ENCODE data around the gene DRAP1.
"Not testable (repeated sequence)": the region's sequence is repeated elsewhere in the genome, so short reads cannot be mapped to it uniquely, and the experiment has no call there.

Gene DRAP1

DNA sequence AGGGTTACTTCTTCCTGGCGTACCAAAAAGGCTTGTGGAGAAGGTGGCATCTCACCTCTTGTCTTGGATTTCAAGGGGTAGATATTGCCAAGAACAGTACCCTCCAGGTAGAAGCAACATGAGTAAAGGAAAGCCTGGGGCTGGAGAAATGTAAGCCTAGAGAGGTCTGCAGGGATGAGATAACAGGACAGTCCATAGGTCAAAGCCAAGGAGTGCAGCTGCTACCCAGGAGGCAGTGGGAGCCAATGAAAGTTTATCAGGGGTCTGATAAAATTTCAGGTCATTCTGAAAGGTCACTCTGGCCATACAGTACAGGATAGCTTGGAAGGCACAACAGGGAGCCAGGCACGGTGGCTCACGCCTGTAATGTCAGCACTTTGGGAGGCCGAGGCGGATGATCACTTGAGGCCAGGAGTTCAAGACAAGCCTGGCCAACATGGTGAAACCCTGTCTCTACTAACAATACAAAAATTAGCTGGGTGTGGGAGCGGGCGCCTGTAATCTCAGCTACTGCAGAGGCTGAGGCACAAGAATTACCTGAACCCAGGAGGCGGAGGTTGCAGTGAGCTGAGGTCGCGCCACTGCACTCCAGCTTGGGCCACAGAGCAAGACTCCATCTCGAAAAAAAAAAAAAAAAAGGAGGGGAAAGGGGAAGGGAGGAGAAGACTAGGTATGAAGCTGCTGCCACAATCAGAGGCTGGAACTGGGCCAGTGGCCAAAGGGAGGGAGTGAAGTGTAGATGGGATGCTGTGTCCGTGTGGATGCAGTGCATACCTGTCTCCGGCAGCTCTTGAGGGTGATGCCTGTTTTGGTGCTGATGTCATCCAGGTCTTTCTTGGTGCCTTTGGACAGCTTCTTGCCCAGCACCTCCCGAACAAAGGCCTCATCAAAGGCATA lies 32.2 kb upstream of the DRAP1 start:
- no peak for DNase-seq

DNA sequence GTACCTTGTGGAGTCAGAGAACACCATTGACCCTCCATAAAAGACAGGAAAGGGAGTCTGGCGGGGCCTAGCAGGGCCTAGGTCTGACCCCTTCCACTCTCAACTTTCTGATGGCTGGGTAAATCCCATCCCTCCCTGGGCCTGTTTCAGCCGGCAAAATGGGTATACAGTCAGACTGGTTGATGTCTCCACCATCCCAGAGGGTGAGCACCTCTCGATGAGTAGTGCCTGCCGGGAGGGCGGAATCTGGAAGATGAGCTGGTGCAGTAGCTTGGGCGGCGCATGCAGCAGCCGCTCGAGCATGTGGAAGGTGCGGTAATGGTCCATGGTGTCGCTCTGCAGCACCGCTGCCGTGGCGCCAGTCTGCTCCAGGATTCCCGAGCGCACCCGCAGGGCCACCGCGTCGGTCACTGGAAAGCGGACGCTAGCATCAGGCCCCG lies 31.5 kb upstream of the DRAP1 start:
- no peak for DNase-seq

DNA sequence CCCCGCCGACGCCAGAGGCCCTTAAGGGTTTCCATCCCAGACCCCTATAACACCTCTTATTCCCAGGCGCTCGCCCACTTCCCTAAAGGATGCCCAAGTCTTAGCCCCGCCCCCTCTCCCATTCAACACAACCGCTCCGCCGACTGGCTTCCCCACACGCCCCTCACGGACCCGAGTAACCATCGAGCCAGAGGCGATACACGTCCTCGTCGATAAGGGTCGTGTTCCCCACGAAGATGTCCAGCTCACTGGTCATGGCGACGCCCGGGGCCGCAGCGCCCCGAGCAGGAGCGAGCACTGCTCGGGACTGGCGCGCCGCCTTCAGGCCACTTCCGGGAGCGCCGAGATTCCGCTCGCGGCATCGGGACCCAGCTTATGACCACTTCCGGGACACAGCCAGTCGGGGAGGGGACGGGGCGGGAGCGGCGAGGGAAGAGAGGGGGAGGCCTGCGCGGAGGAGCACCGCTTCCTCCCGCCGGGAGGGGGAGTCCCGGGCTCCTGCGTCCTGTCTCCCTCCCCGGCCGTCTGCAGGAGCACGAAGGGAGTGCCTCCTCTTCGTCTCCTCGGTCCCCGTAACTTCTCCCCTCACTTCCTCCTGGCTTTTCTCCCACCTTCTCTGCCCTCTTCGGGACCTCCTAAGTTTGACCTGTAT lies 30.9 kb upstream of the DRAP1 start, which contains the start of gene FIBP:
TSS of gene FIBP (minus strand) at position 309 of the 652 bp plus-strand sequence. CDS start at position 256, 53 bp downstream.
- peak; percentile 99 for DNase-seq

DNA sequence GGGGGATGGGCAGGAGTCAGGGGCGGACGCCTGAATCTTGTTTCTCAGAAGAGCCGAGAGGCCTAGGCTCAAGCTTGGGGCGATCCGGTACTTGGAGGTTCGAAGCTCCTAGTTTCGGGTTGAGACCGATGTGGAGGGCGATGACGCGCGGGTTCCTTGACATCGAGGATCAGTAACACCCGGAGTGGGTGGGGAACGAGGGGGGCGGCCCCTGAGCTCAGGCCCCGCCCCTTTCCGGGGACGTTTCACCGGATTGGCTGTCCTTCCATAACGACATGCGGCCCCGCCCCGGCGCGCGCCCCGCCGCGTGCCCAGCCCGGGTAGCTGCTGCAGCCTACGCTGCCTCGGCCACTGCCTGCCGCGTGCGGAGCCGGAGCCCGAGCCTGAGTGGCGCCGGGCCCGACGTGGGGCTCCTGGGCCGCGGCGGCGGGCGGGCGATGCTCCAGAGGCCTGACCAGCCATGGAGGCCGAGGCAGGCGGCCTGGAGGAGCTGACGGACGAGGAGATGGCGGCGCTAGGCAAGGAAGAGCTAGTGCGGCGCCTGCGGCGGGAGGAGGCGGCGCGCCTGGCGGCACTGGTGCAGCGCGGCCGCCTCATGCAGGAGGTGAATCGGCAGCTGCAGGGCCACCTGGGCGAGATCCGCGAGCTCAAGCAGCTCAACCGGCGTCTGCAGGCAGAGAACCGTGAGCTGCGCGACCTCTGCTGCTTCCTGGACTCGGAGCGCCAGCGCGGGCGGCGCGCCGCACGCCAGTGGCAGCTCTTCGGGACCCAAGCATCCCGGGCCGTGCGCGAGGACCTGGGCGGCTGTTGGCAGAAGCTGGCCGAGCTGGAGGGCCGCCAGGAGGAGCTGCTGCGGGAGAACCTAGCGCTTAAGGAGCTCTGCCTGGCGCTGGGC lies 28.7 kb upstream of the DRAP1 start, which contains the start of gene CCDC85B:
TSS of gene CCDC85B (plus strand) at position 350 of the 895 bp plus-strand sequence. CDS start at position 461, 111 bp downstream.
- DNase-seq, result peak; percentile 98

DNA sequence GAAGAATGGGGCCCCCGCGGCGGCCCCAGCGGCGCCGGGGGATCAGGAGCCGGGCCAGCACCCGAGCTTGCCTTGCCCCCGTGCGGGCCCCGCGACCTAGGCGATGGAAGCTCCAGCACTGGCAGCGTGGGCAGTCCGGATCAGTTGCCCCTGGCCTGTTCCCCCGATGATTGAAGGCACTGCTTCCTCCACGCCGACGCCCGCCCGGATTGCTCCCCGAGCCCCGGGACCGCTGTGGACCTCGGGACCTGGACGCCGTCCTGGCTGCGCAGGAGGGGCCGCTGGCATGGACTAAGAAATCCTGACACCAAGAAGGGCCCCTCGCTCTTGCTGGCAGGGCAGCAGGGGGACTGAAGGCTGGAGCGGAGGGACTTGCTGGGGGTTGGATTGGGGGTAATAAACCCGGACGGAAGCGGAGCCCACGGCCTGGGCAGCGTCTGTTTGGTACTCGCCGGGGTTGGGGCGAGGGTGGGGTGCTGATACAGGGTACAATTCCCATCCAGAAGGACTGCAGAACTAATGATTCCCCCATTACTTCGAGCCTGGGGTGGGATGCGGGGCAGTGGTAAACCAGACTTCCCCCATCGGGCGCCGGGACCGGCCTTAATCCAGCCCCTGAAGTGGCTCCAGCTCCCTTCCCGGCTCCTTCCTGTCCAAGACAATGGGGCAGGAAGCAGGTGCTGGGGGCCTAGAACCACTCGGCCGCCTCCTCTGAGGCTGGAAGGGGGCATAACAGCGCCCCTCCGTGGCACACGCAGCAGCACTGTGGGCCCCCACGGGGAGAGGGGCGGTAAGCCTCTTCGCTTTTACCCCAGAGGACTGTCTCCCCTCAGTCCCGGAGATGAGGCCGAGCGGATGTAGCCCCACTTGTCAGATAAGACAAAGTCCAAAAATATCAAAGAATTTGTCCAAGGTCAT lies 27.7 kb upstream of the DRAP1 start:
- DNase-seq, result peak; percentile 54

DNA sequence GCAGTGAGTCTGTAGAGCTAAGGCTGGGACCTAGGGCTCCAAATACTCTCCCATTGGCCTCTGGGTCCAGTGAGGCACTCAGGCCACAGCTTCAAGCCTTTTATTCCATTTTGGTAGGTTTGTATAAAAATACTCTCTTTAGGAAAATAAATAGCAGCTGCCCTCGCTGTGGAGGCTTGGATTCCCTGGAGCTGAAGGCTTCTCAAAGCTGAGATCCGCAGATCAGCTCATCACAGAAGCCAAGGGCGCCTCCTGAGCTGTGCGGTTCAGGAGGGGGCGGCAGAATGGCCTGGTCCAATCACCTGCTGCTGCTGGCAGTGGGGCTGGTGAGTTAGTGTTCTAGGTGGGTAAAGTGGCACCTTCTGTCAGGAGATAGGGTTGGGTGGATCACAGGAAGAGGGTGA lies 27.1 kb upstream of the DRAP1 start:
- DNase-seq, result not testable (repeated sequence)

DNA sequence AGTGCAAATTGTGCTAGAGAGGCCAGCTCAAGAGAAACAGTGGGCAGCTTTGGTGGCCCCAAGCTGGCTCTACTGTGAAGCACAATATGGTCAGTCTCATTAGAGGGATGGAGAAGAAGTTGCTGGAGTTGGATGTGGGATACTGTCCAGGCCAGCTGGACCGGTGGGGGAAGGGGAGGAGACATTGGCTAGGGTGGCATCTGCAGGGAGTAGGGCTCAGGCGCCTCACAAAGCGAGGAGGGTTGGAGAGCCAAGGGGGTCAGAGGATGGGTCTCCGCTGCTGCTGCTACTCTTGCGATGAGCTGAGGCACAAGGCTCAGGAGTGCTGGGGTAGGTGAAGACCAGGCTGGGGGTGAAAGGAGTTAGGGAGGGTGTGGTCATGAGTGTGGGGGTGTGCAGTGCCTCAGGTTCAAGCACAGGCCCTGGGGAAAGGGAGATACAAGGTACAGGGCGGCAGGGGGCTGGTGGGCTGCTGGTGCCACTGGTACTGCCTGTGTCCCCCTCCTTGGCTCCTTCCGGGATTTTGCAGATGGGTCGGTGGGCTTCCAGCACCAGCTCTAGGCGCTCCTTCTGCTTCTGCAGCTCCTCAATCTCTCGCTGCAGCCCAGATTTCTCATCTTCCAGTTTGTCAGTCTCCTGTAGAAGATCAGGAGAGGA lies 26.4 kb upstream of the DRAP1 start:
- peak; percentile 20 for DNase-seq

DNA sequence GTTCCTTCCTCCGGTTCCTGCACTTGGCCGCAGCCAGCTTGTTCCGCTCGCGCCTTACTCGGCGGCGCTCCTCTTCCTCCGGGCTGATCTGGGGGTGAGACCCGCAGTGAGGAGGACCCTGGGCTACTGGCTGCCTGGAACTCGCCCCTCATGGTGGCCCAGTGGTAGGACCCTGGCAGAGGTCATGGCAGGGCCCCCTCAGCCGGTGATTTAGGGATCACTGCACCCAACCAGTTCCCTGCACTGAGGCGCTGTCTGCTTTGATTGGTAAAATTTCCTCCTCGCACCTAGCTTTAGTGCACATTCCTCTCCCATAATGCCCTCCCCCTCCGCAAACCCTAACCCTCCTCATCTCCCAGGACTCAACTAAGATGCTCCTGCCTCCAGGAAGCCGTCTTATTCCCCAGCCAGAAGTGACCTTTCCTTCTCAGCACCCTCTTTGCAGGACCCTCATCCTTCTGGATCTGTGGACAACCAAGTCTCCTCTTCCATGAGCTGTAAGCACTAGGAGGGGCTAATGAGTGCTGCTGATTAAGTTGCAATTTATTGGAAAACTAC lies 25.1 kb upstream of the DRAP1 start:
- DNase-seq, result peak; percentile 34

DNA sequence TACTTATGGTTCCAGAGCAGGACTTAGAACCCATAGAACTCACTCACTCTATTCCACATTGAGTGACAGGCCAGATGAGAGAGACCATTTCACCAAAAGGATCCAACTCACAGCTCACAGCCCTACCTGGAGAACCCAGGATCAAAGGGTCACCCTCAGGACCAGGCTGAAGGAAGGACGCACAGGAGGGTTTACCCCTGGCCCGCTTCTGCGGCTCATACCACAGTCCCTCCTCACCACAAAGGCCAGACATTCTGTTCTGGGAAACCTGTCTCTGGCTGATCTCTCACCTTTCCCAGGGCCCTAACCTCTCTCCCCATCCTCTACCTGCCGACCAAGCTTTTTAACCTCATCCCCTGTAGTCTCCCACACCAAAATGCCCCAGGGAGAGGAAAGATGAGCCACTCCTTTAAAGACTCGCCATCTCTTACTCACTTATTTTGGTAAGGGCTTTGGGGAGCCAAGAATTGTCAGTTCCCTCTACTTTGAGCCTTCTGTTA lies 23.7 kb upstream of the DRAP1 start:
- DNase-seq, result no peak

DNA sequence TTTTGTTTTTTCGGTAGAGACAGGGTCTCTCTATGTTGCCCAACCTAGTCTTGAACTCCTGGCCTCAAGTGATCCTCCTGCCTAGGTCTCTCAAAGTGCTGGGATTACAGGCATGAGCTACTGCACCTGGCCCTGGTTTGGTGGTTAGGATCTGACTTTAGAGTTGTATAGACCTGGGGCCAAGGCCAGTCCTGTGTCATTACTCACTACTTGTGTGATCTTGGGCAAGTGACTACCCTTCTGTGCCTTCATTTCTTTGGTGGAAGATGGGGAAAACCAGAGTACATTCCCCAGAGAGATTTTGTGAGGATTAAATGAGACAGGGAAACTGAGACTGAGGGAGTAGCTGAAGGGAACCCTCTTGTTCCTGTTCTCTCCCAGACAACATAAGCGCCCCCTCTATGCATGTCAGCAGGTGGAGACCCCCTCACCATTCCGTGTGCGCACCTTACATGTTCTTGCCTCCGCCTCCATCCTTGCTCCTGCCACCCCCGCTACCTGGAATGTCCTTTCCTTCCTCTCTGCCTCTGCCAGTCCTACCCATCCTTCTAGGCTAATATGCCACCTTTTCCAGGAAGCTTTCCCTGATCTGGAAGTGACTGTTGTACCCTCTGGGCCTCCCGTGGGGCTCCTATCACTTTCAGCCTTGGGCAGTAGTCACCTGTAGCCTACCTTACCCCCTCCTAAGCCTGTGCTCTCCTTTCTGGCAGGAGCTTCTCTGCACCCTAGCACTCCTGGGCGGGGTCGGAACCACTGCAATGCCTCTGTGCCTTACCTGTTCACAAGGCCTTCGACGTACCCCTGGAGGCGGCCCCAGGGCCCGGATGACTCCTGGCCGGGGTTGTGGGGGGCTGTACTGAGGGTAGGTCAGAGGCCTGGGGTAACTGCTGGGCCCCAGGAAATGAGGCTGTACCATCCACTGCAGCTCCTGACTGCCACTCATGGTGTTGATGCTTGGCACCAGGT lies 22.9 kb upstream of the DRAP1 start:
- DNase-seq, result no peak

DNA sequence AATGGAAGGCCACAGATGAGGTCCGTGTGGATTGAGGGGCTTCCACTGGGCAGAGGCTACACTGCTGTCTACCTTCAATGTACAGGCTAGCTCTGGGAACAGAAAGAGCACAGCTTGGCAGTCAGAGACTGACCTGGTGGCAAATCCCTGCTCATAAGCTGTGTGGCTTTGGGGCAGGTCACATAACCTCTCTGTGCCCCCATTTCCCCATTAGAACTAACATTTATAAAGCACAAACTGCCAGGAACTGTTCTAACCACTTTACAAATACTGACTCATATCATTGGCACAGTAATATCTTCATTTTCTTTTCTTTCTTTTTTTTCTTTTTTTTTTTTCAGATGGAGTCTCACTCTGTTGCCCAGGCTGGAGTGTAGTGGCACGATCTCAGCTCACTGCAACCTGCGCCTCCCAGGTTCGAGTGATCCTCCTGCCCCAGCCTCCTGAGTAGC lies 22.2 kb upstream of the DRAP1 start:
- no peak for DNase-seq

DNA sequence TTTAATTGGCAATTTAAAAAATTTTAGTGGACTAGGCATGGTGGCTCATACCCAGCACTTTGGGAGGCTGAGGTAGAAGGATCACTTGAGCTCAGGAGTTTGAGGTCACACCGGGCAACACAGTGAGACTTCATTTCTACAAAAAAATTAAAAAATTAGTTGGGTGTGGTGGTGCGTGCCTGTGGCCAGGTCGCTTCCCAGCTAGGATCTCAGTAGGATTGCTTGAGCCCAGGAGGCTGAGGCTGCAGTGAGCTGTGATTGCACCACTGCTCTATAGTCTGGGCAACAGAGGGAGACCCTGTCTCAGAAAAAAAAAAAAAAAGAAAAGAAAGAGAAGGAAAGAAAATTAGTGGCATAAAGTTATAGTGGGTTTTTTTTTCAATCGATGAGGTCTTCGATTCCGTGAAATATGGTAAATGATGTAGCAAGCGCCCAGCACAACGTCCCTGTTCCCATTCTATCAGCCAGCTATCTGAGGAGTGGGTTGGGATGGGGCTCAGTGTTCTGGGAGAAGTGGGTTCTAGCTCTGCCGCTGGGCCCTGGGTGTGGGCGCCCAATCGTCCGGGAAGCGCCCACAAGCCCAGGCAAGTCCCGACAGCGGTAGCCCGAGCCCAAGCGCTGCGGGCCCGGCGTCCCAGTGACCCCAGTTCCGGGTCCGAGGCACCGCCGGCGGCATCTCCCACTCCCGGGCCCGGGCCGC lies 20.4 kb upstream of the DRAP1 start:
- no peak for DNase-seq

DNA sequence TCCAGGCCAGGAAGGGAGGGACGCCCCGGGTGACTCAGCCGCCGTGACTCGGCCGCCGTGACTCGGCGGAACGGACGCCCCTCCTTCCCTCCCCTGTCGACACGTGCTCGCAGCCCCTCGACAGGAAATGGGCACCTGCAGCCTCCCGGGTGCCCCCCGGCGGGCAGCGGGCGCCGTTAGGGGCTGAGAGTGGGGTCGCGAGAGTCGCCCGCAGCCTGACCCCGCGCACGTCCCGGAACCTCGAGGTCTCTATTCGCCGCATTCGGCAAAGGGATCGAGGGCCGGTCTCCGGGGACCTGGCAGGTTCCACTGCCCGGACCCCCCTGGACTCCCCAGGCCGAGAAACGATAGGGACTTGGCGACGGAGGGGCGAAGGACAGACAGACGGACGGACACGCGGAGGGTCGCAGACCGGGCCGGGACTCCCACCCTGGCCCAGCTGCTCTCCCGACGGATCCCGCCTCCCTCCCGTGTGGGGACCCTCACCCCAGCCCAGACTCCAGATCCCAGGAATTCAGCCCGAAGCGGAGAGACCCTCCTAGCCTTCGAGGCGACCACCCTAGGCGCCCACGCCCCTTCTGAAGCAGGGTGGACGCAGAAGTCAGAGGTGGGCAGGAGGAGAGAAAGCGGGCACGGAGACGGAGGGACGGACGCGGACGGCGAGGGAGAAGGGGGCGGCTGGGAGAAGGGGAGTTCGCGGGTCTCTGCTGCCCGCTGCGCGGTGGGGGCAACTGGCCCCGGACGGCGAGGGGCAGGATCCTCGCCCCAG lies 19.7 kb upstream of the DRAP1 start:
- peak; percentile 41 for DNase-seq

DNA sequence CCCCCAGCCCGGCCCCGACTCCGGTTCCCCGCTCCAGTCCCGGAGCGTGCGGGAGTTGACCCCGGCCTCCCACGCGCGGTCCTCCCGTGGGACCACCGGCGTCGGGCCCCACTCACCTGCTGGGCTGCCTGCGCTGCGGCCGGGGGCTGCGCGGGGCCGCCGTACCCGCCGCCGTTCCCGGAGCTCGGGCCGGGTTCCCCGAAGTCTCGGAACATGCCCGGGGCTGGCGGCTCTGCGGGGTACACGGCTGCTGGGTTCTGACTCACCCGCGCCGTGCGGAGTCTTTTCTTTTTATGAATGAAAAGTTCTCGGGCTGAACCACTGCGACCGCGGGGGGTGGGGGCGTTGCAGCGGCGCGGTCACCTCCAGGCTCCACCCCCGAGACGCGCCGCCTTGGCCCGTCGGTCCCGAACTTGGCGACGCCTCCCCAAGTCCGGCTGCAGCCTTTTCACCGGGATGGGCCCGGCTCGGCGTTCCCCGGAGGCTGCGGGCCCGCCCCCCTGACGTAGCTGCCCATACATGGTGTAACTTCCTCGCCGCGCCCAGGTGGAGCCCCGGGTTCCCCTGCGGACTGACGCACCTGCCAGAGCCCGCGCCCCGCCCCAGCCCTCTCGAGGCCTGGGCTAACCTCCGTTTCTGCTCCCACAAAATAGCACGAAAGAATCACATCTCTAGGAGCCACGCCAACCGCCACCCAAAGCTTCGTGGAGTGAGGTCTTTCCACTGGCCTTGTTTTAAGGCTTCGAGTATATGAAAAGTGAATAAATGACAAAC lies 18.9 kb upstream of the DRAP1 start, which contains the start of gene FOSL1:
TSS of gene FOSL1 (minus strand) at position 264 of the 774 bp plus-strand sequence. CDS start at position 215, 49 bp downstream.
- DNase-seq, result peak; percentile 65

DNA sequence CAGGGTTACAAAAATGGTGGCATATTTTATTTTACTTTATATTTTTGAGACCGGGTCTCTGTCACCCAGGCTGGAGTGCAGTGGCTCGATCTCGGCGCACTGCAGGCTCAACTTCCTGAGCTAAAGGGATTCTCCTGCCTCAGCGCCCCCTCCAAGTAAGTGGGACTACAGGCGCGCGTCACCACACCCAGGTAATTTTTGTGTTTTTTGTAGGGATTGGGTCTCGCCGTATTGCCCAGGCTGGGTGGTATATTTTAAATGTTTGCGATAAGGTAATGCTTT lies 18.4 kb upstream of the DRAP1 start:
- DNase-seq, result no peak

DNA sequence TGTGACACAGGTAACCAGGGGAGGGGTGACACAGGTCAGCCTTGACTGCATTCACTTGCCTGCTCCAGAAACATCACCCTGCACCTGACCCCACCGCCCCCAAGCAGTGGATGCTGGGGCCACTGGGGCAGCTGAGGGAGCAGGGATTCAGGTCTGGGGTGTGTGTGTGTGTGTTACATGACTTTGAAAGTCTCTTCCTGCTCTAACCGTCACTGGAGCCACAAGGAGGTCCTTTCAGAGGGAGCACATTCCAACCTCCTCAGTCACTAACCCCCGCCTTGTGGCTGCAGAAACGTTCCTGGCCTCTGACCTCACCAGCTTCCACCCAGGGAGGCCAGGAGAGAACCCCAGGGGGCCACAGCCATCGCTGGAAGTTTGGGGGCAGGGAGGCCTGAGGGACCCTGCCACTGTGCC lies 16.2 kb upstream of the DRAP1 start:
- DNase-seq, result no peak

DNA sequence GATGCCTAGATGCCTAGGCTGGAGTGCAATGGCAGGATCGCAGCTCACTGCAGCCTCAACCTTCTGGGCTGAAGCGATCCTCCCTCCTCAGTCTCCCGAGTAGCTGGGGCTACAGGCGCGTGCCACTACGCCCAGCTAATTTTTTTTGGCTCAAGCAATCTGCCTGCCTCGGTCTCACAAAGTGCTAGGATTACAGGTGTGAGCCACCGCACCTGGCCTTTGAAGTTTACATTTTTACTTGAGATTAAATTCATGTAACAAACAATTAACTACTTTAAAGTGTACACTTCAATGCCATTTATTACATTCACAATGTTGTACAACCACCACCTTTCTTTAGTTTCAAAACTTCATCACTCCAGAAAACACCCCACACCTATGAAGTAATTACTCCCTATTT lies 15.5 kb upstream of the DRAP1 start:
- no peak for DNase-seq
